ENCODE measurements around the gene SLC22A14.

DNA sequence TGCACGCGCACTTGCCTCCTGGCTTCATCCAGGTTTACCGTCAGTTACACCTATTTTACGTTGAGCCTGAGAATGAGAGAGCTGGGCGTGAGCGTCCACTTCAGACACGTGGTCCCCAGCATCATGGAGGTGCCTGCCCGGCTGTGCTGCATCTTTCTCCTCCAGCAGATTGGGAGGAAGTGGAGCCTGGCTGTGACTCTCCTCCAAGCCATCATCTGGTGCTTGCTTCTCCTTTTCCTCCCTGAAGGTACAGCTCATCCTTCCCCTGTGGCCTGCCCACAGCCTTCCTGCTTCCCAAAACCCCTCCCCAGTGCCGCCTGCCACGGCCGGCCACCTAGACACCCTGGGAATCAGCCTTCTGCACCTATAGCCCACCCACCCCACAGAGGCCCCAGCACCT is 31.6 kb downstream of the SLC22A14 start:
- no peak for TF ChIP-seq CTCF (IDR thresholded peaks at IDR 0.05; ENCODE audit: low read depth, low read length)
- TF ChIP-seq POLR2A (IDR thresholded peaks at IDR 0.05; ENCODE audit: extremely low read depth, insufficient read length), result no peak
- TF ChIP-seq, protein P1, sequence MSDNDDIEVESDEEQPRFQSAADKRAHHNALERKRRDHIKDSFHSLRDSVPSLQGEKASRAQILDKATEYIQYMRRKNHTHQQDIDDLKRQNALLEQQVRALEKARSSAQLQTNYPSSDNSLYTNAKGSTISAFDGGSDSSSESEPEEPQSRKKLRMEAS (IDR thresholded peaks at IDR 0.05; ENCODE audit: low read depth, low read length), result no peak
- TF ChIP-seq MYC (IDR thresholded peaks at IDR 0.05; ENCODE audit: low read depth, low read length), result no peak
